HepG2 (cell line): ENCODE data around the gene HK2. TPM values are rescaled to one million over a fixed set of nuclear protein-coding genes. Genes with fewer than 3 reads are reported as not detected.

Source experiments
- BCL6 ChIP-seq: IDR thresholded peaks from 2 replicates; pipeline ENCODE4 v1.6.1; 2016; ENCODE audit warnings: missing genetic modification reagents, missing compliant biosample characterization
- CHD2 ChIP-seq: IDR thresholded peaks from 2 replicates; pipeline ENCODE4 v1.6.1; 2011; ENCODE audit warnings: low read depth, low read length, improper control_type of control experiment
- CSRNP1 ChIP-seq: sonication (generic); formaldehyde crosslinking; IDR thresholded peaks from 2 replicates; pipeline ENCODE4 v1.8.1; 2023; ENCODE audit warnings: mild to moderate bottlenecking, missing genetic modification reagents
- FOXA3 ChIP-seq: IDR thresholded peaks from 2 replicates; pipeline ENCODE4 v1.6.1; 2016; ENCODE audit warnings: missing genetic modification reagents, missing compliant biosample characterization
- HOXA3 ChIP-seq: sonication (generic); formaldehyde crosslinking; IDR thresholded peaks from 2 replicates; pipeline ENCODE4 v1.5.0; 2020; ENCODE audit warnings: missing genetic modification reagents
- MAF1 ChIP-seq: sonication (generic); formaldehyde crosslinking; IDR thresholded peaks from 2 replicates; pipeline ENCODE4 v1.5.0; 2020; ENCODE audit warnings: missing genetic modification reagents, borderline replicate concordance
- MLXIP ChIP-seq: sonication (generic); formaldehyde crosslinking; IDR thresholded peaks from 2 replicates; pipeline ENCODE4 v1.9.0; 2021; ENCODE audit warnings: missing genetic modification reagents, borderline replicate concordance
- MTF1 ChIP-seq: sonication (generic); formaldehyde crosslinking; IDR thresholded peaks from 2 replicates; pipeline ENCODE4 v1.5.0; 2020; ENCODE audit warnings: missing genetic modification reagents
- NCOA2 ChIP-seq: sonication (generic); formaldehyde crosslinking; IDR thresholded peaks from 2 replicates; pipeline ENCODE4 v1.8.0; 2022; ENCODE audit warnings: inconsistent platforms
- PAX8 ChIP-seq: sonication (generic); formaldehyde crosslinking; IDR thresholded peaks from 2 replicates; pipeline ENCODE4 v1.8.0; 2022; ENCODE audit warnings: mild to moderate bottlenecking, missing genetic modification reagents, borderline replicate concordance
- PPARG ChIP-seq: conservative IDR thresholded peaks from 2 replicates; pipeline ENCODE4 v1.6.1; 2016; ENCODE audit warnings: missing biosample characterization, missing genetic modification reagents
- RBM22 ChIP-seq: fragments of 200-400 bp; formaldehyde crosslinking; optimal IDR thresholded peaks from 2 replicates; pipeline ENCODE3; 2017; ENCODE audit warnings: mild to moderate bottlenecking, low read length, moderate library complexity
- SALL2 ChIP-seq: sonication (generic); formaldehyde crosslinking; IDR thresholded peaks from 2 replicates; pipeline ENCODE4 v1.8.1; 2023; ENCODE audit warnings: mild to moderate bottlenecking, missing genetic modification reagents, inconsistent platforms
- SKIL ChIP-seq: sonication (generic); formaldehyde crosslinking; IDR thresholded peaks from 2 replicates; pipeline ENCODE4 v1.8.0; 2022; ENCODE audit warnings: missing genetic modification reagents, mild to moderate bottlenecking, moderate library complexity, borderline replicate concordance
- SMC3 ChIP-seq: IDR thresholded peaks from 2 replicates; pipeline ENCODE4 v1.6.1; 2011; ENCODE audit warnings: low read length, improper control_type of control experiment
- SSRP1 ChIP-seq: IDR thresholded peaks from 2 replicates; pipeline ENCODE4 v1.6.1; 2016; ENCODE audit warnings: control low read depth
- ZBTB3 ChIP-seq: sonication (generic); formaldehyde crosslinking; IDR thresholded peaks from 2 replicates; pipeline ENCODE4 v1.4.0; 2020; ENCODE audit warnings: low read depth, mild to moderate bottlenecking, moderate library complexity, missing genetic modification reagents, borderline replicate concordance
- ZBTB33 ChIP-seq: sonication (generic); formaldehyde crosslinking; IDR thresholded peaks from 2 replicates; pipeline ENCODE4 v1.4.0; 2020; ENCODE audit warnings: missing genetic modification reagents
- ZFP41 ChIP-seq: sonication (generic); formaldehyde crosslinking; IDR thresholded peaks from 2 replicates; pipeline ENCODE4 v1.4.0; 2020; ENCODE audit warnings: mild to moderate bottlenecking, missing genetic modification reagents, borderline replicate concordance
- ZFX ChIP-seq: sonication (generic); formaldehyde crosslinking; IDR thresholded peaks from 2 replicates; pipeline ENCODE4 v1.4.0; 2020; ENCODE audit warnings: mild to moderate bottlenecking, low read depth, missing genetic modification reagents, moderate library complexity
- ZNF367 ChIP-seq: sonication (generic); formaldehyde crosslinking; IDR thresholded peaks from 2 replicates; pipeline ENCODE4 v1.4.0; 2020; ENCODE audit warnings: missing genetic modification reagents, borderline replicate concordance
- ZNF660 ChIP-seq: sonication (generic); formaldehyde crosslinking; IDR thresholded peaks from 2 replicates; pipeline ENCODE4 v1.5.1; 2020; ENCODE audit warnings: mild to moderate bottlenecking, low read depth, missing genetic modification reagents, borderline replicate concordance
- ZNF879 ChIP-seq: sonication (generic); formaldehyde crosslinking; IDR thresholded peaks from 2 replicates; pipeline ENCODE4 v1.8.1; 2023; ENCODE audit warnings: missing genetic modification reagents
- ZZZ3 ChIP-seq: sonication (generic); formaldehyde crosslinking; IDR thresholded peaks from 2 replicates; pipeline ENCODE4 v1.4.0; 2020; ENCODE audit warnings: missing genetic modification reagents, mild to moderate bottlenecking, borderline replicate concordance
- polyA plus RNA-seq, 8 experiments: library from polyadenylated mRNA; depleted of rRNA in 3 of 8; stranded (reverse) in 7 of 8; unstranded in 1 of 8; fragments of >200 nt; fragmentation: Illumina TruSeq in 4 of 8; extraction: Trizol in 4 of 8; gene quantifications; 2 replicates each; pipeline versions ENCODE4 v1.2.1 to v1.2.3, GENCODE V29; 2011 to 2016; ENCODE audit warnings: low read depth in 4 of 8, missing spikeins in 1 of 8, mixed read lengths in 1 of 8; ENCODE audit not compliant: insufficient read depth in 1 of 8
- total RNA-seq, 5 experiments: library from RNA; depleted of rRNA; stranded (reverse); fragments of >200 nt; fragmentation: Illumina TruSeq; extraction: Trizol; gene quantifications; 2 replicates each; pipeline ENCODE4 v1.2.3, GENCODE V29; 2016; ENCODE audit warnings: low read depth in 1 of 5

The HK2 gene
- total and polyA plus RNA-seq, 2 of the 13 experiments (the other 11 are each of a cell fraction or from before 2014, with no cell fraction given): 13.2 to 101 TPM

- no peak for TF ChIP-seq MLXIP (CRISPR knock-in tag)
- no peak for TF ChIP-seq ZNF879 (CRISPR knock-in tag)
- TF ChIP-seq ZFX (CRISPR knock-in tag): no peak
- peak; percentile 57; the same call in 1 of the 2 replicates for TF ChIP-seq PPARG
- TF ChIP-seq SALL2 (CRISPR knock-in tag): no peak
- TF ChIP-seq MTF1 (CRISPR knock-in tag): no peak
- no peak for TF ChIP-seq ZZZ3 (CRISPR knock-in tag)
- TF ChIP-seq SKIL (CRISPR knock-in tag): no peak
- TF ChIP-seq ZBTB33 (CRISPR knock-in tag): peak; percentile 51; the same call in 1 of the 2 replicates
- no peak for TF ChIP-seq ZFP41 (CRISPR knock-in tag)
- TF ChIP-seq CSRNP1: no peak
- TF ChIP-seq SMC3: no peak
- no peak for TF ChIP-seq ZNF367 (CRISPR knock-in tag)
- peak; percentile 67 for TF ChIP-seq RBM22
- TF ChIP-seq ZBTB3 (CRISPR knock-in tag): no peak
- TF ChIP-seq NCOA2: no peak
- no peak for TF ChIP-seq HOXA3 (CRISPR knock-in tag)
- TF ChIP-seq SSRP1 (CRISPR knock-in tag): peak; percentile 41; the same call in 1 of the 2 replicates
- TF ChIP-seq CHD2: no peak
- no peak for TF ChIP-seq ZNF660
- no peak for TF ChIP-seq PAX8 (CRISPR knock-in tag)
- no peak for TF ChIP-seq FOXA3 (CRISPR knock-in tag)
- TF ChIP-seq MAF1 (CRISPR knock-in tag): no peak
- TF ChIP-seq BCL6 (CRISPR knock-in tag): 0 out of 2 replicates have a peak, but pooled peaks have one; percentile 5
These were observed 17.3 kb downstream of the HK2 start (continued) for GRCh38 chr2:74851191-74851566.
